HepG2 (cell line): ENCODE data around the gene CPNE4. TPM values are rescaled to one million over a fixed set of nuclear protein-coding genes. Genes with fewer than 3 reads are reported as not detected.

Source experiments
- ATAC-seq: fragments of 200-7000 bp; cut with Tn5 transposase; 3 replicates; pipeline ENCODE4 v1.9.1; 2020; ENCODE audit warnings: mild to moderate bottlenecking, moderate library complexity
- BruUV-seq: library from RNA; stranded (reverse); fragments of 400-500 nt; replicated peaks from 2 replicates; lab custom pipeline; 2021; lab: Mats Ljungman, UMichigan
- CTCF ChIA-PET: fragments of 300-600 bp; formaldehyde crosslinking; extraction: SDS; loops from one replicate; lab custom pipeline; 2021; ENCODE audit warnings: low total read pairs, inconsistent platforms, low intra/inter-chr PET ratio; lab: Yijun Ruan, JAX
- POLR2A ChIA-PET: fragments of 350-600 bp; sonication (Branson Sonifier 250); formaldehyde crosslinking; loops from one replicate; lab custom pipeline; 2020; ENCODE audit warnings: antibody characterized with exemption, inconsistent platforms; lab: Yijun Ruan, JAX
- DNase-seq: peaks from one replicate; pipeline ENCODE4 v3.0.0-alpha.2; 2015; ENCODE audit warnings: low spot score
- FAIRE-seq: peaks from 3 replicates; lab custom pipeline; 2011; peaks lifted over from hg19 to GRCh38; lab: Jason Lieb, UNC
- H2AFZ ChIP-seq: one replicate; pipeline ENCODE4 v1.6.1; 2011; ENCODE audit warnings: low read length, inconsistent platforms
- H3K27ac ChIP-seq: fragments of 300-600 bp; 3 replicates; pipeline ENCODE4 v1.8.0; 2011; ENCODE audit warnings: mixed run types, mild to moderate bottlenecking, mixed read lengths, low read length, inconsistent platforms; ENCODE audit not compliant: insufficient read depth; ENCODE audit errors: extremely low read length
- H3K27me3 ChIP-seq, 2 experiments: fragments of 200-600 bp in 1 of 2; 2 replicates in 1 of 2; 3 replicates in 1 of 2; pipeline versions ENCODE4 v1.6.0 to v1.8.0; 2011; ENCODE audit warnings: low read length in 2 of 2, mild to moderate bottlenecking in 2 of 2, moderate library complexity in 2 of 2, inconsistent platforms in 1 of 2; ENCODE audit not compliant: insufficient read depth in 2 of 2, control insufficient read depth in 1 of 2
- H3K36me3 ChIP-seq, 2 experiments: fragments of 200-600 bp in 1 of 2; replicated peaks in 1 of 2; 2 replicates in 1 of 2; 3 replicates in 1 of 2; pipeline versions ENCODE4 v1.5.1 to v1.8.0; 2011; ENCODE audit warnings: low read length in 2 of 2, inconsistent platforms in 1 of 2; ENCODE audit not compliant: insufficient read depth in 2 of 2, control insufficient read depth in 1 of 2
- H3K4me1 ChIP-seq: 2 replicates; pipeline ENCODE4 v1.5.1; 2012; ENCODE audit warnings: low read length, inconsistent platforms; ENCODE audit not compliant: insufficient read depth
- H3K4me2 ChIP-seq: 2 replicates; pipeline ENCODE4 v1.6.0; 2011; ENCODE audit warnings: low read depth, low read length, inconsistent platforms
- H3K4me3 ChIP-seq, 3 experiments: fragments of 200-600 bp in 1 of 3; sonication (generic), shearing (Covaris generic) in 1 of 3; replicated peaks in 1 of 3; 2 replicates each; pipeline ENCODE4 v1.5.1; 2011 to 2016; ENCODE audit warnings: low read length in 3 of 3, inconsistent platforms in 2 of 3, low read depth in 2 of 3, mild to moderate bottlenecking in 2 of 3, control low read depth in 1 of 3, mixed read lengths in 1 of 3; ENCODE audit not compliant: insufficient read depth in 1 of 3
- H3K79me2 ChIP-seq: one replicate; pipeline ENCODE4 v1.6.1; 2011; ENCODE audit warnings: low read length, inconsistent platforms; ENCODE audit not compliant: insufficient read depth
- H3K9ac ChIP-seq: 2 replicates; pipeline ENCODE4 v1.6.0; 2011; ENCODE audit warnings: mild to moderate bottlenecking, low read depth, low read length, inconsistent platforms; ENCODE audit not compliant: insufficient read depth
- H3K9me3 ChIP-seq: 2 replicates; pipeline ENCODE4 v1.5.1; 2012; ENCODE audit warnings: mild to moderate bottlenecking, low read length
- H4K20me1 ChIP-seq: 2 replicates; pipeline ENCODE4 v1.6.0; 2011; ENCODE audit warnings: inconsistent platforms, mild to moderate bottlenecking, low read length, moderate library complexity; ENCODE audit not compliant: insufficient read depth
- CREM ChIP-seq, 2 experiments: sonication (generic) in 1 of 2; formaldehyde crosslinking in 1 of 2; IDR thresholded peaks; 2 replicates each; pipeline versions ENCODE4 v1.4.0 to v1.6.1; 2016 to 2020; ENCODE audit warnings: antibody characterized with exemption in 1 of 2, mild to moderate bottlenecking in 1 of 2, missing genetic modification reagents in 1 of 2
- FIP1L1 ChIP-seq: fragments of 200-400 bp; formaldehyde crosslinking; IDR thresholded peaks from 2 replicates; pipeline ENCODE4 v1.6.1; 2018; ENCODE audit warnings: low read depth, mild to moderate bottlenecking, low read length, moderate library complexity, borderline replicate concordance; ENCODE audit not compliant: insufficient read depth
- FLYWCH1 ChIP-seq: sonication (generic); formaldehyde crosslinking; IDR thresholded peaks from 2 replicates; pipeline ENCODE4 v1.8.1; 2023; ENCODE audit warnings: mild to moderate bottlenecking, missing genetic modification reagents
- GLI4 ChIP-seq: sonication (generic); formaldehyde crosslinking; IDR thresholded peaks from 2 replicates; pipeline ENCODE4 v1.5.1; 2020; ENCODE audit warnings: missing genetic modification reagents, mild to moderate bottlenecking, moderate library complexity, borderline replicate concordance
- KLF16 ChIP-seq, 2 experiments: sonication (generic) in 1 of 2; formaldehyde crosslinking in 1 of 2; IDR thresholded peaks; 2 replicates each; pipeline versions ENCODE4 v1.6.1 to v1.8.0; 2016 to 2023; ENCODE audit warnings: missing genetic modification reagents in 2 of 2, missing compliant biosample characterization in 1 of 2
- KLF9 ChIP-seq: IDR thresholded peaks from 2 replicates; pipeline ENCODE4 v1.6.1; 2016; ENCODE audit warnings: low read depth
- TOPORS ChIP-seq: sonication (generic); formaldehyde crosslinking; IDR thresholded peaks from 2 replicates; pipeline ENCODE4 v1.8.0; 2023; ENCODE audit warnings: mild to moderate bottlenecking, missing genetic modification reagents
- TSC22D2 ChIP-seq: sonication (generic); formaldehyde crosslinking; IDR thresholded peaks from 2 replicates; pipeline ENCODE4 v1.5.1; 2020; ENCODE audit warnings: missing genetic modification reagents, mild to moderate bottlenecking, borderline replicate concordance
- ZFP1 ChIP-seq: IDR thresholded peaks from 2 replicates; pipeline ENCODE4 v1.6.1; 2016
- ZNF205 ChIP-seq: IDR thresholded peaks from 2 replicates; pipeline ENCODE4 v1.6.1; 2018; ENCODE audit warnings: missing biosample characterization, missing genetic modification reagents
- ZNF274 ChIP-seq: sonication (generic); formaldehyde crosslinking; IDR thresholded peaks from 2 replicates; pipeline ENCODE4 v1.5.1; 2020; ENCODE audit warnings: mild to moderate bottlenecking, missing genetic modification reagents
- ZNF496 ChIP-seq: sonication (generic); formaldehyde crosslinking; IDR thresholded peaks from 2 replicates; pipeline ENCODE4 v1.8.1; 2023; ENCODE audit warnings: mild to moderate bottlenecking, moderate library complexity, missing genetic modification reagents; ENCODE audit not compliant: insufficient replicate concordance
- ZNF530 ChIP-seq: sonication (generic); formaldehyde crosslinking; IDR thresholded peaks from 2 replicates; pipeline ENCODE4 v1.5.0; 2020; ENCODE audit warnings: low read depth, mild to moderate bottlenecking, missing genetic modification reagents
- ZNF670 ChIP-seq: sonication (generic); formaldehyde crosslinking; IDR thresholded peaks from 2 replicates; pipeline ENCODE4 v1.8.0; 2022; ENCODE audit warnings: mild to moderate bottlenecking, missing genetic modification reagents, borderline replicate concordance
- WGBS: methylation state at CpG from one replicate; pipeline ENCODE4 v1.1.6; 2017; ENCODE audit warnings: low lambda C conversion rate; 5-methylcytosine and 5-hydroxymethylcytosine counted together
- in situ Hi-C: cut with HindIII; loops from 2 replicates; pipeline ENCODE4 v1.10.0; 2017; ENCODE audit warnings: low pct_unique_long_range_greater_than_20kb; ENCODE audit not compliant: extremely low pct_ligation_motif_present
- intact Hi-C: fragments of 100-400 bp; cut with micrococcal nuclease; formaldehyde crosslinking; loops from one replicate; pipeline ENCODE4 v1.10.0; 2022; ENCODE audit not compliant: unreplicated experiment
- polyA plus RNA-seq, 8 experiments: library from polyadenylated mRNA; depleted of rRNA in 3 of 8; stranded (reverse) in 7 of 8; unstranded in 1 of 8; fragments of >200 nt; fragmentation: Illumina TruSeq in 4 of 8; extraction: Trizol in 4 of 8; gene quantifications; 2 replicates each; pipeline versions ENCODE4 v1.2.1 to v1.2.3, GENCODE V29; 2011 to 2016; ENCODE audit warnings: low read depth in 4 of 8, missing spikeins in 1 of 8, mixed read lengths in 1 of 8; ENCODE audit not compliant: insufficient read depth in 1 of 8
- total RNA-seq, 5 experiments: library from RNA; depleted of rRNA; stranded (reverse); fragments of >200 nt; fragmentation: Illumina TruSeq; extraction: Trizol; gene quantifications; 2 replicates each; pipeline ENCODE4 v1.2.3, GENCODE V29; 2016; ENCODE audit warnings: low read depth in 1 of 5
- TF ChIP-seq, protein P1 (sequence below): sonication (generic); formaldehyde crosslinking; IDR thresholded peaks from 2 replicates; pipeline ENCODE4 v1.4.0; 2020; ENCODE audit warnings: low read depth, mild to moderate bottlenecking, missing genetic modification reagents
- TF ChIP-seq, protein P2 (sequence below), 2 experiments: sonication (generic) in 1 of 2; formaldehyde crosslinking in 1 of 2; IDR thresholded peaks; 2 replicates each; pipeline versions ENCODE4 v1.5.1 to v1.6.1; 2011 to 2020; ENCODE audit warnings: borderline replicate concordance in 1 of 2, low read depth in 1 of 2, low read length in 1 of 2, mild to moderate bottlenecking in 1 of 2, missing genetic modification reagents in 1 of 2, moderate library complexity in 1 of 2

CPNE4 gene
- total and polyA plus RNA-seq, 2 of the 13 experiments (the other 11 are each of a cell fraction or from before 2014, with no cell fraction given) = not detected

DNA sequence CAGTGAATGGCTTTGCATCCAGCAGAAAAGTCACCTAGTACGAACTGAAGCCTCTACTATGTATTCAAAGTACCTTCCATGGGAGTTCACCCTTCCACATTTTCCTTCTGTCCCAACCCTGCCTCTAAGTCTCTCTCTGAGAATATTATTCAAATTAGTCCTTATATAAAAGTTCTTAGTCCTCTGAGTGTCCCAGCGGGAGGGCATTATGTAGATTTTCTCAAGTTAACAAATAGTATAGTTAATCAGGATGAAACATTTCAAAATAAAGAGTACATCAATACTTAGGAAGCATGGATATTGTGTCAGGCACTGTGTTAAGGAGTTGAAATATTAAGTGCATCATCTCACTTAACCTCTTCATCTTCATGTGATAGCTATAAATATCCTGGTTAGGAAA is 223.3 kb downstream of the CPNE4 start:
- ChIA-PET CTCF (no interaction called here), POLR2A (no interaction called here)
- no peaks in the 10 kb centered on the region for H3K79me2 ChIP-seq
- TF ChIP-seq TOPORS (no peak), ZNF496 (CRISPR knock-in tag) (no peak), ZNF205 (CRISPR knock-in tag) (no peak), KLF9 (CRISPR knock-in tag) (no peak), ZFP1 (CRISPR knock-in tag) (no peak), TSC22D2 (CRISPR knock-in tag) (no peak), ZNF274 (CRISPR knock-in tag) (no peak), KLF16 (CRISPR knock-in tag; IDR thresholded peaks at IDR 0.05) (no peak), ZNF530 (CRISPR knock-in tag) (no peak), GLI4 (CRISPR knock-in tag) (no peak), ZNF670 (CRISPR knock-in tag) (no peak), FLYWCH1 (CRISPR knock-in tag) (no peak), CREM (IDR thresholded peaks at IDR 0.05) (no peak), CREM (CRISPR knock-in tag; IDR thresholded peaks at IDR 0.05) (no peak), FIP1L1 (no peak)
- TF ChIP-seq, protein P1, sequence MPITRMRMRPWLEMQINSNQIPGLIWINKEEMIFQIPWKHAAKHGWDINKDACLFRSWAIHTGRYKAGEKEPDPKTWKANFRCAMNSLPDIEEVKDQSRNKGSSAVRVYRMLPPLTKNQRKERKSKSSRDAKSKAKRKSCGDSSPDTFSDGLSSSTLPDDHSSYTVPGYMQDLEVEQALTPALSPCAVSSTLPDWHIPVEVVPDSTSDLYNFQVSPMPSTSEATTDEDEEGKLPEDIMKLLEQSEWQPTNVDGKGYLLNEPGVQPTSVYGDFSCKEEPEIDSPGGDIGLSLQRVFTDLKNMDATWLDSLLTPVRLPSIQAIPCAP (CRISPR knock-in tag) = no peak
- TF ChIP-seq, protein P2, sequence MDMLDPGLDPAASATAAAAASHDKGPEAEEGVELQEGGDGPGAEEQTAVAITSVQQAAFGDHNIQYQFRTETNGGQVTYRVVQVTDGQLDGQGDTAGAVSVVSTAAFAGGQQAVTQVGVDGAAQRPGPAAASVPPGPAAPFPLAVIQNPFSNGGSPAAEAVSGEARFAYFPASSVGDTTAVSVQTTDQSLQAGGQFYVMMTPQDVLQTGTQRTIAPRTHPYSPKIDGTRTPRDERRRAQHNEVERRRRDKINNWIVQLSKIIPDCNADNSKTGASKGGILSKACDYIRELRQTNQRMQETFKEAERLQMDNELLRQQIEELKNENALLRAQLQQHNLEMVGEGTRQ (IDR thresholded peaks at IDR 0.05; ENCODE audit: low read depth, low read length) = no peak
- TF ChIP-seq, protein P2 (CRISPR knock-in tag; IDR thresholded peaks at IDR 0.05; ENCODE audit: borderline replicate concordance) = no peak
- 14% methylated on average over 2 of the region's 2 CpGs for WGBS
- no peaks in the 10 kb centered on the region for H3K36me3 ChIP-seq
- no peak overlapping the region for H3K4me2 ChIP-seq
- no peak overlapping the region for H3K4me3 ChIP-seq
- no peaks in the 10 kb centered on the region for H4K20me1 ChIP-seq
- H3K4me1 ChIP-seq = no peaks in the 10 kb centered on the region
- BruUV-seq = no TSS peak
- no peak for ATAC-seq
- no peak for DNase-seq
- H3K27ac ChIP-seq = no peak overlapping the region
- H3K27me3 ChIP-seq = 0 out of 5 replicates have a peak, but pooled peaks cover 0 to 2% of the 10 kb centered on the region in 2 experiments
- no peak overlapping the region for H2AFZ ChIP-seq
- intact Hi-C loops (no loop called here), in situ Hi-C loops (no loop called here)
- H3K9ac ChIP-seq = no peak overlapping the region
- no peak for FAIRE-seq
- no peaks in the 10 kb centered on the region for H3K9me3 ChIP-seq
